Mesodermal cell (in vitro differentiated cells): ENCODE data around the gene RASA1.

Experiments used
- H3K27ac ChIP-seq: 2 replicates; pipeline ENCODE4 v1.7.0; 2013; ENCODE audit warnings: mild to moderate bottlenecking, low read depth, low read length, moderate library complexity; ENCODE audit not compliant: severe bottlenecking
- H3K36me3 ChIP-seq: 2 replicates; pipeline ENCODE4 v1.7.1; 2013; ENCODE audit warnings: mild to moderate bottlenecking, low read length, moderate library complexity; ENCODE audit not compliant: control insufficient read depth, insufficient read depth
- H3K4me1 ChIP-seq: one replicate; pipeline ENCODE4 v1.7.1; 2013; ENCODE audit warnings: mild to moderate bottlenecking, low read length; ENCODE audit not compliant: insufficient read depth, control insufficient read depth, poor library complexity, severe bottlenecking
- H3K4me3 ChIP-seq: 2 replicates; pipeline ENCODE4 v1.7.0; 2013; ENCODE audit warnings: low read length, control low read depth, mild to moderate bottlenecking; ENCODE audit not compliant: insufficient read depth, poor library complexity, severe bottlenecking; ENCODE audit errors: extremely low read depth
- H3K9me3 ChIP-seq: 2 replicates; pipeline ENCODE4 v1.7.1; 2013; ENCODE audit warnings: mild to moderate bottlenecking, low read length, moderate library complexity; ENCODE audit not compliant: control insufficient read depth
- WGBS, 2 experiments: methylation state at CpG; one replicate each; pipeline ENCODE4 v1.1.5; 2013; ENCODE audit warnings: missing lambda C conversion rate in 2 of 2; ENCODE audit not compliant: insufficient coverage in 2 of 2; 5-methylcytosine and 5-hydroxymethylcytosine counted together

Gene RASA1

DNA sequence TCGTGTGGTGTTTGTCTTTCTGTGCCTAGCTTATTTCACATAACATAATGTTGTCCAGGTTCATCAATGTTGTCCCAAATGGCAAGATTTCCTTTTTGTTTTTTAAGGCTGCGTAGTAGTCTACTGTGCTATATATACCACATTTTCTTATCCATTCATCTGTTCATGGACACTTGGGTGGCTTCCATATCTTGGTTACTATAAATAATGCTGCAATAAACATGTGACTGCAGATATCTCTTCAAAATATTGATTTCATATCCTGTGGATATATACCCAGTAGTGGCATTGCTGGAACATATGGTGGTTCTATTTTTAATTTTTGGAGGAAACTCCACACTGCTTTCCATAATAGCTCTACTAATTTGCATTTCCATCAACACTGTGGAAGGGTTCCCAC is 170.5 kb downstream of the RASA1 start:
- no peaks in the 10 kb centered on the region for H3K4me1 ChIP-seq
- no peaks in the 10 kb centered on the region for H3K36me3 ChIP-seq
- H3K9me3 ChIP-seq, result no peaks in the 10 kb centered on the region
- H3K27ac ChIP-seq, result no peak overlapping the region
- H3K4me3 ChIP-seq, result no peak overlapping the region
- no CpG with 5 or more reads among the region's 2 CpGs for WGBS, 2 experiments
